Stomach smooth muscle (tissue), 2 donors: ENCODE measurements around the gene ABHD3.
A peak's percentile ranks its signal among the peaks of the same experiment; 100 is the strongest.
"Not testable (repeated sequence)": the region's sequence is repeated elsewhere in the genome, so short reads cannot be mapped to it uniquely, and the experiment has no call there.

Source experiments
- H3K27ac ChIP-seq: one replicate; pipeline ENCODE4 v1.7.0; 2013; ENCODE audit warnings: mild to moderate bottlenecking, low read length, inconsistent platforms
- H3K27me3 ChIP-seq, 2 donors: one replicate each; pipeline ENCODE4 v1.7.0; 2013; ENCODE audit warnings: low read length in 2 of 2; ENCODE audit not compliant: insufficient read depth in 2 of 2, control insufficient read depth in 1 of 2
- H3K36me3 ChIP-seq, 2 donors: one replicate each; pipeline ENCODE4 v1.7.0; 2013; ENCODE audit warnings: low read length in 2 of 2; ENCODE audit not compliant: control insufficient read depth in 2 of 2, insufficient read depth in 2 of 2
- H3K4me1 ChIP-seq: one replicate; pipeline ENCODE4 v1.7.0; 2013; ENCODE audit warnings: low read length; ENCODE audit not compliant: control insufficient read depth, insufficient read depth
- H3K4me3 ChIP-seq, 2 donors: one replicate each; pipeline ENCODE4 v1.7.0; 2013; ENCODE audit warnings: low read length in 2 of 2
- H3K9ac ChIP-seq, 2 donors: one replicate each; pipeline ENCODE4 v1.7.0; 2013; ENCODE audit warnings: low read length in 2 of 2, mild to moderate bottlenecking in 1 of 2
- H3K9me3 ChIP-seq, 2 donors: one replicate each; pipeline ENCODE4 v1.7.0; 2013; ENCODE audit warnings: low read length in 2 of 2; ENCODE audit not compliant: control insufficient read depth in 2 of 2
- donor health status: healthy.
- donor health status: Pancreatic carcinoma.

ABHD3 gene

GRCh38 chr18:21739604-21740537 is 35.3 kb upstream of the ABHD3 start:
- no peaks in the 10 kb centered on the region for H3K36me3 ChIP-seq
- peak overlapping the region; percentile 91 for H3K27ac ChIP-seq
- H3K4me1 ChIP-seq, result peaks cover 15% of the 10 kb centered on the region
- peak overlapping the region; percentile 23 to 88 for H3K4me3 ChIP-seq
- peak overlapping the region; percentile 14 to 24 for H3K9ac ChIP-seq
- peaks cover 0 to 4% of the 10 kb centered on the region in 2 donors for H3K9me3 ChIP-seq
- no peaks in the 10 kb centered on the region for H3K27me3 ChIP-seq

- H3K36me3 ChIP-seq, result not testable (repeated sequence)
Observed at GRCh38 chr18:21736926-21737325, 32.4 kb upstream of the ABHD3 start.

GRCh38 chr18:21735452-21736015 is 31.0 kb upstream of the ABHD3 start:
- H3K27me3 ChIP-seq, result no peaks in the 10 kb centered on the region
- no peaks in the 10 kb centered on the region for H3K36me3 ChIP-seq
- H3K9me3 ChIP-seq, result peaks cover 0 to 4% of the 10 kb centered on the region in 2 donors
- peaks cover 8% of the 10 kb centered on the region for H3K4me1 ChIP-seq
- no peak overlapping the region for H3K9ac ChIP-seq
- no peak overlapping the region for H3K27ac ChIP-seq
- H3K4me3 ChIP-seq, result no peak overlapping the region

More at GRCh38 chr18:21736926-21737325, 32.4 kb upstream of the ABHD3 start:
- H3K4me3 ChIP-seq, H3K27ac ChIP-seq, H3K27me3 ChIP-seq, H3K9me3 ChIP-seq, H3K9ac ChIP-seq: not testable (repeated sequence)
- H3K4me1 ChIP-seq, result peaks cover 12% of the 10 kb centered on the region

- no peaks in the 10 kb centered on the region for H3K36me3 ChIP-seq
- no peak overlapping the region for H3K4me3 ChIP-seq
- no peak overlapping the region for H3K27ac ChIP-seq
- peaks cover 3% of the 10 kb centered on the region for H3K4me1 ChIP-seq
- H3K9me3 ChIP-seq, result peaks cover 0 to 4% of the 10 kb centered on the region in 2 donors
- H3K27me3 ChIP-seq, result no peaks in the 10 kb centered on the region
- H3K9ac ChIP-seq, result no peak overlapping the region
Observed at GRCh38 chr18:21733011-21733410, 28.4 kb upstream of the ABHD3 start.

- Histone ChIP-seq H3K9ac (no peak overlapping the region), H3K27ac (no peak overlapping the region), H3K27me3 (no peaks in the 10 kb centered on the region), H3K36me3 (no peaks in the 10 kb centered on the region), H3K9me3 (no peaks in the 10 kb centered on the region), H3K4me3 (no peak overlapping the region), H3K4me1 (no peaks in the 10 kb centered on the region)
Observed at GRCh38 chr18:21727702-21728101, 23.1 kb upstream of the ABHD3 start.

GRCh38 chr18:21725201-21725600 is 20.6 kb upstream of the ABHD3 start:
- Histone ChIP-seq H3K9me3 (no peaks in the 10 kb centered on the region), H3K27me3 (no peaks in the 10 kb centered on the region), H3K27ac (no peak overlapping the region), H3K9ac (no peak overlapping the region), H3K36me3 (no peaks in the 10 kb centered on the region), H3K4me3 (no peak overlapping the region), H3K4me1 (no peaks in the 10 kb centered on the region)

GRCh38 chr18:21722687-21723086 is 18.1 kb upstream of the ABHD3 start:
- Histone ChIP-seq H3K27ac (no peak overlapping the region), H3K36me3 (no peaks in the 10 kb centered on the region), H3K27me3 (no peaks in the 10 kb centered on the region), H3K4me1 (no peaks in the 10 kb centered on the region), H3K9ac (no peak overlapping the region), H3K4me3 (no peak overlapping the region), H3K9me3 (no peaks in the 10 kb centered on the region)

- no peaks in the 10 kb centered on the region for H3K9me3 ChIP-seq
- no peaks in the 10 kb centered on the region for H3K27me3 ChIP-seq
- no peak overlapping the region for H3K9ac ChIP-seq
- no peak overlapping the region for H3K4me3 ChIP-seq
- peaks cover 0 to 3% of the 10 kb centered on the region in 2 donors for H3K36me3 ChIP-seq
- H3K27ac ChIP-seq, result no peak overlapping the region
- no peaks in the 10 kb centered on the region for H3K4me1 ChIP-seq
Observed at GRCh38 chr18:21714474-21714873, 9.9 kb upstream of the ABHD3 start.

- not testable (repeated sequence) for H3K27me3 ChIP-seq, H3K4me3 ChIP-seq, H3K4me1 ChIP-seq, H3K27ac ChIP-seq, H3K9me3 ChIP-seq, H3K36me3 ChIP-seq, H3K9ac ChIP-seq
Observed at GRCh38 chr18:21707130-21707529, 2.6 kb upstream of the ABHD3 start.

GRCh38 chr18:21706386-21706865 is 1.9 kb upstream of the ABHD3 start:
- Histone ChIP-seq H3K27me3 (no peaks in the 10 kb centered on the region), H3K36me3 (no peaks in the 10 kb centered on the region), H3K9ac (no peak overlapping the region), H3K27ac (no peak overlapping the region), H3K9me3 (no peaks in the 10 kb centered on the region), H3K4me1 (peaks cover 6% of the 10 kb centered on the region), H3K4me3 (no peak overlapping the region)
